Sigmoid colon (tissue), 7 donors: ENCODE data around the gene COBL. TPM values are rescaled to one million over a fixed set of nuclear protein-coding genes. Genes with fewer than 3 reads are reported as not detected.
A peak's percentile ranks its signal among the peaks of the same experiment; 100 is the strongest.

Experiments
- DNase-seq: peaks from one replicate; pipeline ENCODE4 v3.0.0-alpha.2; 2019
- H3K27ac ChIP-seq, 4 donors: fragments of 200-600 bp; sonication (generic); one replicate each; pipeline ENCODE4 v1.5.1; 2016 to 2019; ENCODE audit warnings: mild to moderate bottlenecking in 1 of 4
- H3K27me3 ChIP-seq, 3 donors: fragments of 200-600 bp; sonication (generic); one replicate each; pipeline ENCODE4 v1.5.1; 2019; ENCODE audit warnings: mild to moderate bottlenecking in 1 of 3
- H3K36me3 ChIP-seq, 4 donors: fragments of 200-600 bp; sonication (generic); one replicate each; pipeline ENCODE4 v1.5.1; 2016 to 2019
- H3K4me1 ChIP-seq, 4 donors: fragments of 200-600 bp; sonication (generic); one replicate each; pipeline ENCODE4 v1.5.1; 2017 to 2019
- H3K4me3 ChIP-seq, 4 donors: fragments of 200-600 bp; sonication (generic); one replicate each; pipeline ENCODE4 v1.5.1; 2017 to 2019; ENCODE audit warnings: mild to moderate bottlenecking in 2 of 4, moderate library complexity in 1 of 4
- H3K9me3 ChIP-seq, 4 donors: fragments of 200-600 bp in 3 of 4; sonication (generic) in 3 of 4; one replicate each; pipeline versions ENCODE4 v1.5.1 to v1.6.1; 2013 to 2019
- CTCF ChIP-seq, 4 experiments: fragments of 450-650 bp in 3 of 4; fragments of 200-600 bp in 1 of 4; IDR thresholded peaks; one replicate each; pipeline ENCODE4 v1.5.1; 2016 to 2019; ENCODE audit warnings: antibody characterized with exemption in 4 of 4, mild to moderate bottlenecking in 3 of 4, moderate library complexity in 2 of 4
- EP300 ChIP-seq, 4 donors: sonication (generic); formaldehyde crosslinking; IDR thresholded peaks; one replicate each; pipeline ENCODE4 v1.6.1; 2017; ENCODE audit warnings: antibody characterized with exemption in 4 of 4
- POLR2A ChIP-seq, 2 donors: fragments of 450-650 bp; IDR thresholded peaks; one replicate each; pipeline ENCODE4 v1.6.1; 2016; ENCODE audit warnings: antibody characterized with exemption in 2 of 2, mild to moderate bottlenecking in 2 of 2, moderate library complexity in 2 of 2
- POLR2AphosphoS5 ChIP-seq, 4 donors: sonication (generic); formaldehyde crosslinking; IDR thresholded peaks; one replicate each; pipeline ENCODE4 v1.6.1; 2017; ENCODE audit warnings: antibody characterized with exemption in 4 of 4
- WGBS, 2 donors: extraction: QIAGEN DNeasy Blood & Tissue Kit; methylation state at CpG; one replicate each; pipeline ENCODE4 v1.1.7; 2013; 5-methylcytosine and 5-hydroxymethylcytosine counted together
- intact Hi-C: fragments of 100-400 bp; cut with DNase I; formaldehyde crosslinking; loops from one replicate; pipeline ENCODE4 v1.15.1; 2023
- polyA plus RNA-seq, 3 donors: library from polyadenylated mRNA; stranded (reverse); fragments of 200-250 nt; gene quantifications; one replicate each; pipeline ENCODE4 v1.2.3, GENCODE V29; 2013
- total RNA-seq, 4 donors: library from RNA; depleted of rRNA; stranded (reverse); fragments of >200 nt; gene quantifications; one replicate each; pipeline ENCODE4 v1.1.0, GENCODE V29; 2016
- donor health status: healthy with polysubstance abuse.
- donor health status: Bipolar disorder and iron deficiency.
- donor health status: healthy.

COBL gene
- total and polyA plus RNA-seq, 7 donors: 3.0 to 27.6 (median 10.0) TPM

- Histone ChIP-seq H3K27me3 (no peaks in the 10 kb centered on the region), H3K36me3 (no peaks in the 10 kb centered on the region), H3K27ac (no peak overlapping the region), H3K4me3 (no peak overlapping the region), H3K9me3 (no peaks in the 10 kb centered on the region), H3K4me1 (no peaks in the 10 kb centered on the region)
- no peak for DNase-seq
- intact Hi-C loops: no loop called here
- no peak for TF ChIP-seq EP300 (IDR thresholded peaks at IDR 0.05)
- no peak for TF ChIP-seq CTCF (IDR thresholded peaks at IDR 0.05)
- TF ChIP-seq POLR2A (IDR thresholded peaks at IDR 0.05): no peak
- TF ChIP-seq POLR2AphosphoS5 (IDR thresholded peaks at IDR 0.05): no peak
- 68 to 84% methylated on average over 3 of the region's 3 CpGs for WGBS, 2 donors
These were observed 212.3 kb downstream of the COBL start for GRCh38 chr7:51104278-51104677.

GRCh38 chr7:51103718-51104117 lies 212.9 kb downstream of the COBL start:
- H3K27me3 ChIP-seq: no peaks in the 10 kb centered on the region
- no peaks in the 10 kb centered on the region for H3K4me1 ChIP-seq
- no peak overlapping the region for H3K4me3 ChIP-seq
- no peak for TF ChIP-seq POLR2AphosphoS5 (IDR thresholded peaks at IDR 0.05)
- TF ChIP-seq CTCF (IDR thresholded peaks at IDR 0.05): no peak
- no peak for TF ChIP-seq EP300 (IDR thresholded peaks at IDR 0.05)
- no peak for TF ChIP-seq POLR2A (IDR thresholded peaks at IDR 0.05)
- no peak for DNase-seq
- 98% methylated on average over 5 of the region's 5 CpGs for WGBS, 2 donors
- no peaks in the 10 kb centered on the region for H3K9me3 ChIP-seq
- intact Hi-C loops: no loop called here
- H3K27ac ChIP-seq: no peak overlapping the region
- H3K36me3 ChIP-seq: no peaks in the 10 kb centered on the region

GRCh38 chr7:51102828-51103227 lies 213.8 kb downstream of the COBL start:
- Histone ChIP-seq H3K4me1 (no peaks in the 10 kb centered on the region), H3K4me3 (no peak overlapping the region), H3K27me3 (no peaks in the 10 kb centered on the region), H3K36me3 (no peaks in the 10 kb centered on the region), H3K27ac (no peak overlapping the region), H3K9me3 (no peaks in the 10 kb centered on the region)
- no peak for DNase-seq
- intact Hi-C loops: no loop called here
- 87 to 88% methylated on average over 2 of the region's 2 CpGs for WGBS, 2 donors
- TF ChIP-seq CTCF (IDR thresholded peaks at IDR 0.05) (no peak), POLR2A (IDR thresholded peaks at IDR 0.05) (no peak), EP300 (IDR thresholded peaks at IDR 0.05) (no peak), POLR2AphosphoS5 (IDR thresholded peaks at IDR 0.05) (no peak)

- intact Hi-C loops: no loop called here
- Histone ChIP-seq H3K36me3 (no peaks in the 10 kb centered on the region), H3K4me1 (no peaks in the 10 kb centered on the region), H3K9me3 (no peaks in the 10 kb centered on the region), H3K27me3 (no peaks in the 10 kb centered on the region), H3K27ac (peak overlapping the region in 1 of 4 donors; percentile 20), H3K4me3 (no peak overlapping the region)
- no peak for DNase-seq
- TF ChIP-seq POLR2AphosphoS5 (IDR thresholded peaks at IDR 0.05) (no peak), EP300 (IDR thresholded peaks at IDR 0.05) (no peak), CTCF (IDR thresholded peaks at IDR 0.05) (no peak), POLR2A (IDR thresholded peaks at IDR 0.05) (no peak)
- 90 to 94% methylated on average over 1 of the region's 1 CpG for WGBS, 2 donors
These were observed 215.4 kb downstream of the COBL start for GRCh38 chr7:51101111-51101757.

GRCh38 chr7:51090411-51090810 lies 226.2 kb downstream of the COBL start:
- TF ChIP-seq CTCF (IDR thresholded peaks at IDR 0.05) (no peak), POLR2A (IDR thresholded peaks at IDR 0.05) (no peak), EP300 (IDR thresholded peaks at IDR 0.05) (no peak), POLR2AphosphoS5 (IDR thresholded peaks at IDR 0.05) (no peak)
- H3K36me3 ChIP-seq: no peaks in the 10 kb centered on the region
- intact Hi-C loops: no loop called here
- no peaks in the 10 kb centered on the region for H3K27me3 ChIP-seq
- H3K4me1 ChIP-seq: no peaks in the 10 kb centered on the region
- H3K9me3 ChIP-seq: no peaks in the 10 kb centered on the region
- no peak for DNase-seq
- no peak overlapping the region for H3K4me3 ChIP-seq
- WGBS, 2 donors: 79 to 89% methylated on average over 2 of the region's 2 CpGs
- no peak overlapping the region for H3K27ac ChIP-seq
